Loucy (cell line): Measurements from ENCODE around the gene GSG1L.

Experiments
- EZH2phosphoT487 ChIP-seq: fragments of 200-600 bp; IDR thresholded peaks from 2 replicates; pipeline ENCODE4 v1.6.1; 2018; ENCODE audit warnings: antibody characterized with exemption, mild to moderate bottlenecking, moderate library complexity, borderline replicate concordance
- TF ChIP-seq, protein P1 (sequence below): fragments of 200-600 bp; sonication (generic); conservative IDR thresholded peaks from 2 replicates; pipeline ENCODE4 v1.5.1; 2014; ENCODE audit warnings: mild to moderate bottlenecking, antibody characterized with exemption, low read length

DNA sequence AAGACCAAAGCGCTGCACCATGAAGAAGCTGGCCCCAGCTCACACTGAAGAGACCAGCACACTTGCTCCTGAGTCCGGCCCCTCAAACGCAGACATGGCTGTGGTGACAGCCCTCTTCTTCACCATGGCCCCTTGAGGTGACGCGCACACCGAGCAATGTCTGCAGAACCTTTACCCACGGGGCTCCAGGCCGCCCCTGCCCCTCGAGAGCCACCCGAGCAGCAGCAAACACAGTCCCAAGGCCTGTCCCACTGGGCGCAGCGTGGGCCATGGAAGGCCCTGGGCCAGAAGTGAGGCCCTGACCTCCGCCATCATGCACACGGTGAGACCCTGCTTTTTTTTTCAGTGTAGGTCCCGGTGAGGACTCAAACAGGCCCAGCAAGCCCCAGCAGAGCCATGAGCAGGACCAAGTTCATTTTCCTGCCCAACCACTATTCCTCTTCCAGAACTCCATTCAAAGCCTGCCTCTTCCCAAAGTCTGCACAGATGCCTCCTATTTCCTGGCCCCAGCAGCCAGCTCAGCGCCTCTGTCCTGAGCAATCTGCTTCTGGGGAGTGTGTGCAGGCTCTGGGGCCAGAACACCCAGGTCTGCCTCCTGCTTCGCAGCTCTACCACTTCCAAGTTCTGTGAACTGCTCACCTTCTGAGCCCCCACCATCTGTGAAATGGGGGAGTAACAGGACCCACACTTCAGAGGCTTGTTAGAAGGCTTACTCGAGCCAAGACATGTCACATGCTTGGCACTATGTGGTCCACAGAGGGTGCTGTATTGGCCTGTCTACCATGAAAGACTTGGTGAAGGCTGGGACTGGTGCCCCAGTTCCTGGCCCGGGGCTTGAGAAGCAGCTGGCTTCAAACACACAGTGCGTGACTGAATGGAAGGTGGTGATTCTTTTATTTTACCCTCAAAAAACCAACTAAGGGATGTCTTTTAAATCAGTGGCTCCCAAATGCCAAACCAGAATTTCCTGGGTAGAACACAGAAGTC lies 35.7 kb upstream of the GSG1L start:
- TF ChIP-seq, protein P1, sequence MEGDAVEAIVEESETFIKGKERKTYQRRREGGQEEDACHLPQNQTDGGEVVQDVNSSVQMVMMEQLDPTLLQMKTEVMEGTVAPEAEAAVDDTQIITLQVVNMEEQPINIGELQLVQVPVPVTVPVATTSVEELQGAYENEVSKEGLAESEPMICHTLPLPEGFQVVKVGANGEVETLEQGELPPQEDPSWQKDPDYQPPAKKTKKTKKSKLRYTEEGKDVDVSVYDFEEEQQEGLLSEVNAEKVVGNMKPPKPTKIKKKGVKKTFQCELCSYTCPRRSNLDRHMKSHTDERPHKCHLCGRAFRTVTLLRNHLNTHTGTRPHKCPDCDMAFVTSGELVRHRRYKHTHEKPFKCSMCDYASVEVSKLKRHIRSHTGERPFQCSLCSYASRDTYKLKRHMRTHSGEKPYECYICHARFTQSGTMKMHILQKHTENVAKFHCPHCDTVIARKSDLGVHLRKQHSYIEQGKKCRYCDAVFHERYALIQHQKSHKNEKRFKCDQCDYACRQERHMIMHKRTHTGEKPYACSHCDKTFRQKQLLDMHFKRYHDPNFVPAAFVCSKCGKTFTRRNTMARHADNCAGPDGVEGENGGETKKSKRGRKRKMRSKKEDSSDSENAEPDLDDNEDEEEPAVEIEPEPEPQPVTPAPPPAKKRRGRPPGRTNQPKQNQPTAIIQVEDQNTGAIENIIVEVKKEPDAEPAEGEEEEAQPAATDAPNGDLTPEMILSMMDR: no peak
- no peak for TF ChIP-seq EZH2phosphoT487
